Stimulated activated CD8-positive, alpha-beta memory T cell treated with anti-CD3 and anti-CD28 coated beads, Interleukin-12 subunit alpha, Interleukin-12 subunit beta, amount 100 ng/mL, for 1 hour (primary cell): ENCODE results near the gene ZFPL1.

ENCODE experiments used
- DNase-seq: peaks from one replicate; pipeline ENCODE4 v3.0.0-alpha.2; 2020; ENCODE audit warnings: low read depth

The ZFPL1 gene

DNA sequence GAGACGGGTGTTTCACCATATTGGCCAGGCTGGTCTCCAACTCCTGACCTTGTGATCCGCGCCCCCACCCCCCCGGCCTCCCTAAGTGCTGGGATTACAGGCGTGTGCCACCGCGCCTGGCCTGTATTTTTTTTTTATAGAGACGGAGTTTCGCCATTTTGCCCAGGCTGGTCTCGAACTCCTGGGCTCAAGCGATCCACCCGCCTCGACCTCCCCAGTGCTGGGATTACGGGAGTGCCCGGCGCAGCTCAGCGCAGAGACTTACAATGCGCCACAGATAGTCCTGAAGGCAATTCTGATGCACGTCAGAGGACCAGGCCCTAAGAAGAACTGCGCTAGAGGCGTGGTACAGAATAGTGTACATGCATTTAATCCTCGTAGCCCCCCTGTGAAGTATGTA, 11.4 kb downstream of the ZFPL1 start:
- no peak for DNase-seq

DNA sequence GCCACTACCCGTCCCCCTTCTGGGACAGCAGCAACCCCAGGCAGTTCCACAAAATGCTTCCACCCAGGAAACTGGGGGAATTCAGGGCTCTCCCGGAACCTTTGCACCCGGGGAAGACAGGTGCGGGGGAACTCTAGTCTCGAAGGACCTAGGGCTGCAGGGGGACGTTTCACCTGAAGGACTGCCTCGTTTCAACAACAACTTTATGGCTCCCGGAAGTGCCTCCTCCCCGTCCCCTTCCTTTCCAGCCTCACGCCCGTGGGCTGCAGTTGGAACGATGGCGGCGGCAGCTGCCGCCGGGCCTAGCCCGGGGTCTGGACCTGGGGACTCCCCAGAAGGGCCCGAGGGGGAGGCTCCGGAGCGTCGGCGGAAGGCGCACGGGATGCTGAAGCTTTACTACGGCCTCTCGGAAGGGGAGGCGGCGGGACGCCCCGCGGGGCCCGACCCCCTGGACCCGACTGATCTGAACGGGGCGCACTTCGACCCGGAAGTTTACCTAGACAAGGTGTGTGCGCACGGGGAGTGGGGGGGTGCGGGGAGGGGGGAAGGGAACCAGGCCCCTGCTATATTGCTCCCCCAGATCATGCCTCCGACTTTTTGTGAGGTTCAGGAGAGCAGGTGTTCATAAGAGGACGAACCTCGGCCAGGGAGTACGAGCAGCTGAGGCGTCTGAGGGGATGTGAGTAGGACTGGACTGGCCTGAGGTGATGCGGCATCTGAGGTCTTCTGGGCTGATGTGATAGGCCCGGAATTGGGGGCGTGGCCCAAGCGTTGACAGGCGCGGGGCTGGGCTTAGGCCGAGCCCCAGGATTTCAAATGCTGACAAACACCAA, 12.2 kb downstream of the ZFPL1 start, which contains the start of gene VPS51:
VPS51 (plus strand) TSS at position 241 of the 833 bp plus-strand sequence; CDS start at position 278, 37 bp downstream.
- DNase-seq = peak; percentile 73

DNA sequence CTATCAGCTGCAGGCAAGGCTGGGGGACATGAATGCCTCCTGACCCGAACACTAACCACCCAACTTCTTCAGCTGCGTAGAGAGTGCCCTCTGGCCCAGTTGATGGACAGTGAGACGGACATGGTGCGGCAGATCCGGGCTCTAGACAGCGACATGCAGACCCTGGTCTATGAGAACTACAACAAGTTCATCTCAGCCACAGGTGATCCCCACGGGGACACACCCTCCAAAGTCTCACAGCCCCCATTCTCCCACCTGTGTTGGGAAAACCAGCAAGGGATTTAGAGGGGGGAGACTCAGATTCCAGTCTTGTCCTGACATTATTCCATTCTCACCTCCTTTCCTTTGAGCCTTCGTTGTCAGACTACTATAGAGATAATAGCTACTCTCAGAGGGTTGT, 12.9 kb downstream of the ZFPL1 start:
- no peak for DNase-seq

- no peak for DNase-seq
These were observed 16.8 kb downstream of the ZFPL1 start for GRCh38 chr11:65100674-65101350.

- DNase-seq = no peak
These were observed 18.4 kb downstream of the ZFPL1 start for GRCh38 chr11:65102142-65103095.

DNA sequence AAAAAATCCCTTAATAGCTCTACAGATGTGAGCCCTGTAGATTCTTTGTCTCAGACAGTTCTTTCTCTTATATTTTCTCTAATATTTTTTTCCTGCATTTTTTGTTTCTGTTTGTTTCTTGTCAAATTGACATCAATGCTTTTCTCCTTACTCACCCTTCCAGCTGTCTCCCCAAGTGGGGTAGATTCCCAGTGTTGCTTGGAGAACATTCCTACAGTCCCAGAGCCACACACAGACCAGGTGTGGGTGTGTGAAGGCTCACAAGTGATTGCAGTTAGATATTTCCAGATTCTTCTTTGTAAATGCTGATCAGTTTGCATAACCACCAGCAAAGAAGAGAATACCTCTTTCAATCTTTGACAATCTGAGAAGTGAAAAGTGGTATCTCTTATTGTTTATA, 19.5 kb downstream of the ZFPL1 start:
- DNase-seq = no peak

DNA sequence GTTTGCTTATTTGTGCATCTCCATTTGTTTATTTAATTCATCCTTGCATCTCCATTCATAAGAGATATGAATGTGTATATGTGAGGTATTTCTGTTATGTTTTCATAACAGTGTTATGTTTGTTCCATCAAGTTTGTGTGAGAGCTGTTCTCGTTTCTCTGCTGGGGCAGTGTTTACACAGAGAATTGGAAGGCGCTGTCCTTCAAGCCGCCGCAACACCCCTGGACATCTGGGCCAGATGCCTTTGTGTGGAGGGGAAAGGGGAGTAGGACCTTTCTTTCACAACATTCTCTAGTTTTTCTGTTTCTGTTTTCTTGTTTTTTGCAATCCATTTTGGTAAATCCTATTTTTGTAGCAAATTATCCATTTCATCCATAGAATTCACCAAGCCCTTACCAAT, 20.6 kb downstream of the ZFPL1 start:
- DNase-seq = no peak

DNA sequence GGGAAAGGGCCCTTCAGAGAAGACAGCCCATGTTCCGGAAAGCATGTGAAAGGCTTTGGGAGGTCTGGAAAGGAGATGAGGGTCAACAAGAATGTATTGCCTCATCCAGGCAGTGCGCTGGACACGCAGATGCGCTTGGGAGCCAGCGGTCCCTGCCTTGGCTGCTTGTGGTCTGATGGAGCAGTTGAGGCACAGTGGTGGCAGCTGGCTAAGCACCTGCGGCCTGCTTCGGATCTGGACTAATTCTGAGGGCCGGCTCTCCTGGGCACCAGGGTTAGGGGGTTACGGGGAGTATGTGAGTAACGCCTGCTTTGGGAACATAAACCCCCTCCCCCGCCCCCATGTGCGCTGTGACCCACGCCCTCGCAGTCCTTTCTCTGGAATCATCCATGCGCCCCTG, 23.1 kb downstream of the ZFPL1 start:
- DNase-seq = no peak

- DNase-seq = no peak
These were observed 23.9 kb downstream of the ZFPL1 start for GRCh38 chr11:65107751-65108468.

- DNase-seq = no peak
These were observed 24.6 kb downstream of the ZFPL1 start for GRCh38 chr11:65108469-65109123.

DNA sequence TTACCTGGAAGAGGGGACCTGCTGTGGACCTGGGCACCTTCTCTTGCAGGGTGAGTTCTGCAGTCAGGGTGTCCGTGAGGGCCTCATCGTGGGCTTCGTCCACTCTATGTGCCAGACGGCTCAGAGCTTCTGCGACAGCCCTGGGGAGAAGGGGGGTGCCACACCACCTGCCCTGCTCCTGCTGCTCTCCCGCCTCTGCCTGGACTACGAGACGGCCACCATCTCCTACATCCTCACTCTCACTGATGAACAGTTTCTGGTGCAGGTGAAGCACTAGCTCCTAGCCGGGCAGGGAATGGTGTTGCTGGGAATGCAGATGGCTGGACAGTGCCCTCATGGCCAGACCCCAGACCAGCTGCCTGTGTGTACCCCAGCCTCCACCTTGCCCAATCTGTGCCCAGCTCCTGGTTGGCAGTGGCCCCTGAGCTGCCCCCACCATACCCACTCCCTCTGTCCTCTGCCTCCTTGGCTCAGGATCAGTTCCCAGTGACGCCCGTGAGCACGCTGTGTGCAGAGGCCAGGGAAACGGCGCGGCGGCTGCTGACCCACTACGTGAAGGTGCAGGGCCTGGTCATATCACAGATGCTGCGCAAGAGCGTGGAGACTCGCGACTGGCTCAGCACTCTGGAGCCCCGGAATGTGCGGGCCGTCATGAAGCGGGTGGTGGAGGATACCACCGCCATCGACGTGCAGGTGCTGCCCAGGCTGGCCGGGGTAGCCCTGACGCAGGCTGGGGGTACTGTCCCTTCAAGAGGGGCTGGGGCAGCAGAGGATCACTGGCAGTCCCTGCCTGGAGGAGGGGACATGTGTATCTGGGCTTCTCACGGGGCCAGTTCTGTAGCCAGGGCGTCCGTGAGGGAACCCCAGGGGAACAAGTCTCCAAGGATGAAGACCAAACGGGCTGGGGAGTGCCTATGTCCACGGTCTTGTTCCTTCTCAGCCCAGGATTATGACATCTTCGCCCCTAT, 25.5 kb downstream of the ZFPL1 start:
- DNase-seq = no peak

DNA sequence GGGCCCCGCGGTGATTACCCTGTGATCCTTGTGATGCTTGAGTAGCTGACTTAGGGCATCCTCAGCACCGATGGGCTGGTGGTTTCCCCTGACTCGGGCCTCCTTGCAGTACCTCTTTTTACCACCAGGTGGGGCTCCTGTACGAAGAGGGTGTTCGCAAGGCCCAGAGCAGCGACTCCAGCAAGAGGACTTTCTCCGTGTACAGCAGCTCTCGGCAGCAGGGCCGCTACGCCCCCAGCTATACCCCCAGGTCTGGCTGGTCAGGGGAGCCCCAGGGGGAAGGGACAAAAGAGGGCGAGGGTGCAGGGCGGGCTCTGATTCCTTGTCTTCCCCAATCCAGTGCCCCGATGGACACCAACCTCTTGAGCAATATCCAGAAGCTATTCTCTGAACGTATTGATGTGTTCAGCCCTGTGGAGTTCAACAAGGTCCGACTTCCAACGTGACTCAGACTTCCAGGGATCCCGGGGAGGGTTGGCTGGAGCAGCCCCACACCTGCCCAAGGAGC, 26.4 kb downstream of the ZFPL1 start:
- peak; percentile 93 for DNase-seq

GRCh38 chr11:65111159-65111743, 27.2 kb downstream of the ZFPL1 start:
- DNase-seq = no peak

- peak; percentile 89 for DNase-seq
These were observed 27.9 kb downstream of the ZFPL1 start, which contains the start of gene TM7SF2 for GRCh38 chr11:65111744-65112545. TSS of gene TM7SF2 (plus strand) at chr11:65111872. CDS start at chr11:65112016, 144 bp downstream.

DNA sequence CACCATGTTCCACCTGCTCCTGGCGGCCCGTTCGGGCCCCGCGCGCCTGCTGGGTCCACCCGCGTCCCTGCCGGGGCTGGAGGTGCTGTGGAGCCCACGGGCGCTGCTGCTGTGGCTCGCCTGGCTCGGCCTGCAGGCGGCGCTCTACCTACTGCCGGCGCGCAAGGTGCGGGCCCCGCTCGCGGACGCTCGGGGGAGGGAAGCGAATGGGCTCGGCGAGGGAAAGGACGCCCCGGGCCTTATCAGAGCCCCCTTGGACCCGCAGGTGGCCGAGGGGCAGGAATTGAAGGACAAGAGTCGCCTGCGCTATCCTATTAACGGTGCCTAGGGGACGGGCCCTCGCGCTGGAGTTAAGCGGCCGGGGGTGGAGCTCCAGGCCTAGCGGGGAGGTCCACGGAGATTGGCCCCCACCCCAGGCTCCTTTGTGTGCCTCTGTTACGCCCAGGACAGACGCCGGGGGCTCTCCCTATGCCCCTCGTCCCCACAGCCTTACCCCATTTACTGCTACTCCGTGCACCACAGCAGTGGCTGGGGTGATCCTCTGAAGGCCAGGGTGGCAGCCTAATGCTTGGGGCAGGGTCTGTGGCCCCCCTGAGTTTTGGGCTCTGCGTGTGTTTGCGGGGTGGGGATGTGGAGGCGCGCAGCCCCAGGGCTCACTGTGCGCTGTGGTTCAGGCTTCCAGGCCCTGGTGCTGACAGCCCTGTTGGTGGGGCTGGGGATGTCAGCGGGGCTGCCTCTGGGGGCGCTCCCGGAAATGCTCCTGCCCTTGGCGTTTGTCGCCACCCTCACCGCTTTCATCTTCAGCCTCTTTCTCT, 28.7 kb downstream of the ZFPL1 start:
- DNase-seq = peak; percentile 56

DNA sequence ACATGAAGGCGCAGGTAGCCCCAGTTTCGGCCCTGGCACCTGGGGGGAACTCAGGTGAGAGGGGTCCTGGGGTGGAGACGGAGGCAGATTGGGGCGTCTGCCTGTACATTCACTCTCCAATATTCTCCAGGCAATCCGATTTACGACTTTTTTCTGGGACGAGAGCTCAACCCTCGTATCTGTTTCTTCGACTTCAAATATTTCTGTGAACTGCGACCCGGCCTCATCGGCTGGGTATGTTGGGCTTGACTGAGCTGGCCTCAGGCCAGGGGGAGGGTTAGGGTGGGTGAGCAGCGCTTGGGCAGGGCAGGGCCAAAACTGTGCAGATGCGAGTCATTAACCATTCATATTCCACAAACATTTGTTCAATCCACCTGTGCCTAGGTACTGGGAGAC, 29.3 kb downstream of the ZFPL1 start:
- DNase-seq = no peak

- no peak for DNase-seq
These were observed 29.8 kb downstream of the ZFPL1 start for GRCh38 chr11:65113839-65114238.
